ENCODE measurements around the gene SYT2. TPM values are rescaled to one million over a fixed set of nuclear protein-coding genes. Genes with fewer than 3 reads are reported as not detected.
A peak's percentile ranks its signal among the peaks of the same experiment; 100 is the strongest.

The SYT2 gene
- total and polyA plus RNA-seq, 11 donors: 0.03 to 0.09 (median 0.06) TPM; not detected in 6

DNA sequence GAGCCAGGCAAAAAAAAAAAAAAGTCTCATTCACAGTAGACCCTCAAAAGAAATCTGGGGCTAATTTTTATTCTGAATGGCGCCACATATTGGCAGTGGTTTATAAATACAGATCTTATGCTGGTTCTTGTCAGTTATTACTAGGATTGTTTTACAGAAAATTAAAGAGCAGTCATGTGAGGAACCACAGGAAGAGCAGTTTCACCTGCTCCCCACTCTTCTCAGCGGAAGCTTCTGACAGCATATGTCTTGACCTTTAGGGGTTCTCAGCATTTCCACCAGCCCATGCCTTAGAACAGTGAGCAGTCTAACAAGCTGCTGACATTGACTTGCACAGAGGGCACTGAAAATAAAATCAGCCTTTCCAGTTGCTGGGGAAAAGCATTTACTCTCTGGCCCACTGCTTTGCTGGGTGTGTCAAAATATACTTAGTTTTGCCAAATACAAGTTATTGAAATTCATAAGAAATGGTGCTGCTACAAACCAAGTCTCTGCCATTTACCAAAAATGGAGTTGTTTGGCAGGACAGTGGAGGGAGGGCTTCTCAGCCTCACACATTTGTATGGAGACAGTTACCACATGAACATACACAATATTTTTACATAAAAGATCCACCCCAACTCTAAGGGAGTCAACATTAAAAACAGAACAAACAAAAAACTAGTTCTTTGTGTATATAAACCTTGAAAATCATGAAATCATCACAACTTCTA, 144.2 kb downstream of the SYT2 start:
- Histone ChIP-seq H3K9me3 (no peaks in the 10 kb centered on the region), H3K36me3 (peaks cover 3 to 96% (median 59%) of the 10 kb centered on the region in 9 donors), H3K4me1 (peaks cover 0 to 90% (median 48%) of the 10 kb centered on the region in 12 donors), H3K27ac (peak overlapping the region; percentile 12 to 78 (median 36)), H3K4me3 (no peak overlapping the region), H3K27me3 (no peaks in the 10 kb centered on the region)
- 86 to 93% (median 90%) methylated on average over 2 of the region's 2 CpGs for WGBS, 4 donors
- DNase-seq: no peak
- intact Hi-C loops (cut with DNase I): loop anchor here in 3 of 10 donors (5.0 to 10.0 kb wide), 3 partner anchors 51 to 64 kb away; no protein-coding TSS in a partner anchor
- peak in 2 of 4 donors; percentile 9 to 23 for ATAC-seq
- no peak for TF ChIP-seq CTCF (IDR thresholded peaks at IDR 0.05)
- no peak for TF ChIP-seq POLR2A (IDR thresholded peaks at IDR 0.05)

DNA sequence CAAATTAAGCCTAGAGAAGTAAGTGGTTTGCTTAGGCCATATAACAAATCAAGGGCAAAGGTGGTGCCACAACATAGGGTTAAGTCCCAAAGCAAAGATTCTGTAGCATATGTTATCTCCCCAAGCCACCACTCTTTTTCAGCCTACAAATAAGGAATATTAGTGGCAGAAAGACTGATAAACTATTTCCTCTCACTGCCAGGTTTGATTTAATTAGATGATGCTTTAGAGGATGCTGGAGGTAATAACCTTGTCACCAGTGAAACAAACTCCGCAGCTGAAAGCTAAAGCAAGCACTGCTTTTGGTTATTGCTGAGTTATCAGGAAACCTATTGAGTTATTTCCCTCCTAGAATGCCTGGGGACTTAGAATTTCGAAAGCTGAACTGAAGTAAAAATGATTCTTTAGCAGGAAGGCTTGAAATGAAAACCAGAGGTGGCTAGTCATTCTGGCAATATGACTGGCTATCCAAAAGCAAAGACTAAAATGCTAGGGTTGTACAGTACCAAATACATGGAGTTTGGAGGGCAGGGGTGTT, 145.2 kb downstream of the SYT2 start:
- Histone ChIP-seq H3K4me1 (peaks cover 0 to 94% (median 48%) of the 10 kb centered on the region in 12 donors), H3K27me3 (no peaks in the 10 kb centered on the region), H3K36me3 (peaks cover 3 to 91% (median 54%) of the 10 kb centered on the region in 9 donors), H3K4me3 (no peak overlapping the region), H3K9me3 (no peaks in the 10 kb centered on the region), H3K27ac (peak overlapping the region in 8 of 12 donors; percentile 28 to 78 (median 51))
- intact Hi-C loops (cut with DNase I): loop anchor here in 4 of 10 donors (5.0 to 10.0 kb wide), 4 partner anchors 50 to 63 kb away; no protein-coding TSS in a partner anchor
- TF ChIP-seq POLR2A (IDR thresholded peaks at IDR 0.05) (no peak), CTCF (IDR thresholded peaks at IDR 0.05) (no peak)
- 82 to 92% (median 85%) methylated on average over 2 of the region's 2 CpGs for WGBS, 4 donors
- DNase-seq (no peak), ATAC-seq (no peak)

- no peaks in the 10 kb centered on the region for H3K9me3 ChIP-seq
- no peaks in the 10 kb centered on the region for H3K27me3 ChIP-seq
- ATAC-seq: no peak
- TF ChIP-seq CTCF (IDR thresholded peaks at IDR 0.05) (no peak), POLR2A (IDR thresholded peaks at IDR 0.05) (no peak)
- H3K4me3 ChIP-seq: no peak overlapping the region
- no peak for DNase-seq
- peaks cover 0 to 87% (median 45%) of the 10 kb centered on the region in 12 donors for H3K4me1 ChIP-seq
- intact Hi-C loops (cut with DNase I): loop anchor here in 3 of 10 donors (5.0 to 10.0 kb wide), 3 partner anchors 49 to 59 kb away; no protein-coding TSS in a partner anchor
- peak overlapping the region in 6 of 12 donors; percentile 5 to 78 (median 32) for H3K27ac ChIP-seq
- H3K36me3 ChIP-seq: peaks cover 0 to 83% (median 45%) of the 10 kb centered on the region in 9 donors
- 67 to 83% (median 77%) methylated on average over 1 of the region's 1 CpG for WGBS, 4 donors
Measured at GRCh38 chr1:202563818-202564217, 146.4 kb downstream of the SYT2 start.

DNA sequence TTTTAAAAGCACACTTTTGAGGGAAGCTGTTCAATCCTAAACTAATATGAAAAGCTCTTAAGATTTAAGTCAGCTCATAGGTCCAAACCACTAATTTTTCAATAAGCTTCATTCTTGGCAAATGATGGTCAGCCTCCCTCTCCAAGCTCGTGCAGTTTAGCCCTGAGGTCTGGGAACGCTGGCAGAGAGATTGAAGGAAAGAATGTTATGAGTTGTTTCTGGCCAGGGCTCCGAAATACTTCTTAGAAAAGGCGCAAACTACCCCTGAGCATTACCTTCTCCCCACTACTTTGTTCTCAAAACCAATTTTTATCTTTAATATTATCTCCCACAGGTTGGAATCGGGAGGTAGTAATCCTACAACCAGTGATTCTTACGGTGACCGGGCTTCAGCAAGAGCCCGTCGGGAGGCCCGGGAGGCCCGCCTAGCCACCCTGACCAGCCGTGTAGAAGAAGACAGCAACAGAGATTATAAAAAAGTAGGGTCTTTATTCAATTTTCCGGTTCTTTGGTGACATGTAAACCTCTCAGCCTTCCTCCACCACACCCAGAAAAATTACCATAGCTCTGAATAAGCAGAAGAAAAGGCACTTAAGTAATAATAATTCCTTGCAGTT, 147.7 kb downstream of the SYT2 start:
- no peak for TF ChIP-seq CTCF (IDR thresholded peaks at IDR 0.05)
- TF ChIP-seq POLR2A (IDR thresholded peaks at IDR 0.05): no peak
- no peak for DNase-seq
- no peaks in the 10 kb centered on the region for H3K27me3 ChIP-seq
- H3K4me1 ChIP-seq: peaks cover 0 to 89% (median 36%) of the 10 kb centered on the region in 12 donors
- intact Hi-C loops (cut with DNase I): loop anchor here in 3 of 10 donors (5.0 to 10.0 kb wide), 3 partner anchors 48 to 58 kb away; no protein-coding TSS in a partner anchor
- no peaks in the 10 kb centered on the region for H3K9me3 ChIP-seq
- H3K27ac ChIP-seq: peak overlapping the region in 6 of 12 donors; percentile 16 to 78 (median 20)
- ATAC-seq: peak in 2 of 4 donors; percentile 17 to 28
- 67 to 77% (median 75%) methylated on average over 13 of the region's 13 CpGs for WGBS, 4 donors
- H3K4me3 ChIP-seq: no peak overlapping the region
- peaks cover 0 to 72% (median 40%) of the 10 kb centered on the region in 9 donors for H3K36me3 ChIP-seq

Data from heart left ventricle (tissue), 16 donors.